Measurements from ENCODE around the gene EOGT.

EOGT gene

GRCh38 chr3:68957895-68958294 lies 55.6 kb downstream of the EOGT start:
- DNase-seq (ENCODE audit: low spot score) = no peak

DNA sequence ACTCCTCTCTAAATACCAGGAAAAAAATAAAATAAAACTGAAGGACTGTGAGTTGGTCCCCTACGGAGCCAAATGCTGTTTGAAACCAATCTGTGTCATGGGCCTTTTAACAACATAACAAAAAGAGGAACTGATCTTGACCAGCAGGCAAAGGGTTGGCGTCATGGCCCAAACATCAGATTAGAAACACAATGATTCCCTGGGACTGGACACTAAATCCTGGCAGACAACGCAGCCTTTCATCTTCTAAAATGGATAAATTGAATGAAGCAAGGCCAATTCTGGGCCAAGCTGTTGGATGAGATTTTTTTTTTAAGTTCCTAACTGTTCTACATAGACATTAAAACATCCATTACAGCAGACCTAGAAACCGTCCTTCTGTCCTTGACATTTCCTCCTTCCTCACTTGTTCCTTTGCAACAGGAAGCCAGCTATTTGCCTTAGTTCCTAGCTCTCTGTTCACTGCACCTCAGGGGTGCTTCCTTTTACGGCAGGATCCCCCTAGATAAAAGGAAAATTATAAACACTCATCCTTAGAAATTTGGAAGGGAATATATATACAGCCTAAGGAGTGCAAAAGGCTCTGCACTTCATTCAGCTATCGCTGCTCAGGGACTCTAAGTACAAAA lies 59.6 kb downstream of the EOGT start:
- DNase-seq (ENCODE audit: low spot score) = no peak

- no peak for DNase-seq (ENCODE audit: low spot score)
Measured at GRCh38 chr3:68945225-68945624, 68.3 kb downstream of the EOGT start.

DNA sequence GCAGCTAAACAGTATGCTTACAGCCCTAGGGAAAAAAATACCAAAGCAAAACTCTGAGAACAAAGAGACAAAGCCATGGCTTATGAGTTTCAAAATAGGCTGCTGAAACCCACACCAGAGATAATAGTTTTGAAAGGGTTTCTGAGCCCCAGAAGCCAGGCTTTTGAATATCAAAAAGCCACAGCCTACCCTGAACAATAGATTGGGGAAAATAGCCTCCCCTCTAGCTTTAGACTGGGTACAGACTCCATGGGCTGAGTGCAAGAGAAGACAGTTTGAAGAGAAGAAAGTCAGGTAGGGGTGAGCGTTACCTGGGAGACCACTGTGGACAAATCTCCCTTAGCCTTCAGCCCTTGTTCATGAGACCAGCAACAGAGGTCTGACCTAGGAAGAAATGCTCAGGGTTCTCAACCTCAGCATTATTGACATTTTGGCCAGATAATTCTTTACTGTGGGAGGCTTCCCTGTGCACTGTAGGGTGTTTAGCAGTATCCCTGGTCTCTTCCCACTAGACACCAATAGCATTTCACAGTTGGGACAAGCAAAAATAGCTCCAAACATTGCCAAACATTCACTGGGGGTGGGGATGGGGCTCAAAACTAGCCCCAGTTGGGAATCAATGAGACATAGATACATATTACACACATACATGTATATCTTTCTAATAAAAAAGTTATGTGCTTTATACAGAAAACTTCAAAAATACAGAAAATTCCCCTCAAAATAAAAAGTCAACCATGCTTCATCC lies 69.6 kb downstream of the EOGT start:
- no peak for DNase-seq (ENCODE audit: low spot score)

DNA sequence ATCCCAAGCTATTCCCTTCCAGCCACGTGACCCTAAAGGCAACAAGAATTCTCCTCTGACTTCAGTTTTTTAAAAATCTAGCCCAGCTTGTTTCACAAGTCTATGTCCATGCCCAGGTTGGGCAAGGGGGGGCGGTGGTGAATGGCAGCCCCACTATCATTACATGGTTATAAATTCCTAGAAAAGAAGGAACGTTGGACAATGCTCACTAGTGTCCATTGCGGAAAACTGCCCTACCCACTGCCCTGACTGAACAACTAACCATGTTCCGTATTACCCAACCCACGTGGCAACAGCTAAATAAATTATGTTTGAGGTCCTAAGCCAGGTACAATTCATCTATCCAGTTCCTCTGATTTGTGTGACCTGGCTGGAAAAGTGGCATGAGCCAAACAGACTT lies 72.4 kb downstream of the EOGT start:
- no peak for DNase-seq (ENCODE audit: low spot score)

DNA sequence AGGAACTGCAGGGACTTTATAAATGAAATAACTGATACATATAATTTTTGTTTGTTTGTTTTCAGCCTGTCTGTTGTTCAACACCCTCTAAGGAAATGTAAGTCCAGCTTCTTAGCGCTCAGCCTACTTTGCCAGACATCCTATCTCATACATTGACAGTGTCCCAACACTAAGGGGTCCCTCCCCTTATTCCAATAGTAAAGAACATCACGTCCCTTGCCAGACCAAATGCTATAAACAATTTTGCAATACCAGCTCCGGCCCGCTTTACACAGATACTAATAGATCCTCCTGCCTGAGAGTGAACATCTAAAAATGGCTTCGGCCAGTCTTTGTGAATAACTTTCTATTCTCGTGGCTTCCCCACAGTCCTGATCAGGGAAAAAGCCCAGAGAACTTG lies 76.6 kb downstream of the EOGT start:
- no peak for DNase-seq (ENCODE audit: low spot score)

GRCh38 chr3:68935778-68936177 lies 77.7 kb downstream of the EOGT start:
- no peak for DNase-seq (ENCODE audit: low spot score)

- DNase-seq (ENCODE audit: low spot score) = no peak
Measured at GRCh38 chr3:68931406-68932149, 81.9 kb downstream of the EOGT start.

Data from HuH-7.5 (cell line).